Stimulated activated naive CD8-positive, alpha-beta T cell treated with anti-CD3 and anti-CD28 coated beads, Interleukin-15, Interleukin-2, amounts not matched to agents 100 ng/mL and 50 ng/mL, for 24 hours (primary cell): Measurements from ENCODE around the gene VPS39.

Experiments used
- H3K27ac Mint-ChIP-seq: one replicate; pipeline ENCODE4 v1.8.0; 2021; ENCODE audit warnings: mild to moderate bottlenecking, mixed read lengths
- H3K27me3 Mint-ChIP-seq: one replicate; pipeline ENCODE4 v1.8.0; 2021; ENCODE audit warnings: mixed read lengths
- H3K36me3 Mint-ChIP-seq: one replicate; pipeline ENCODE4 v1.8.0; 2021; ENCODE audit warnings: low read depth, mixed read lengths
- H3K4me1 Mint-ChIP-seq: one replicate; pipeline ENCODE4 v1.8.0; 2021; ENCODE audit warnings: low read depth, mixed read lengths
- H3K4me3 Mint-ChIP-seq: one replicate; pipeline ENCODE4 v1.8.0; 2021; ENCODE audit warnings: mild to moderate bottlenecking, mixed read lengths
- H3K9me3 Mint-ChIP-seq: one replicate; pipeline ENCODE4 v1.8.0; 2021; ENCODE audit warnings: mixed read lengths

VPS39 gene

GRCh38 chr15:42137461-42138261 is 70.4 kb downstream of the VPS39 start:
- Mint-ChIP-seq H3K27ac (no peak overlapping the region), H3K27me3 (peaks cover 3% of the 10 kb centered on the region), H3K9me3 (no peaks in the 10 kb centered on the region), H3K4me1 (no peaks in the 10 kb centered on the region), H3K36me3 (no peaks in the 10 kb centered on the region), H3K4me3 (no peak overlapping the region)

- Mint-ChIP-seq H3K4me1 (no peaks in the 10 kb centered on the region), H3K27ac (no peak overlapping the region), H3K9me3 (no peaks in the 10 kb centered on the region), H3K4me3 (no peak overlapping the region), H3K27me3 (peaks cover 3% of the 10 kb centered on the region), H3K36me3 (no peaks in the 10 kb centered on the region)
Observed at GRCh38 chr15:42136513-42136912, 71.6 kb downstream of the VPS39 start.

GRCh38 chr15:42135351-42135750 is 72.8 kb downstream of the VPS39 start:
- no peaks in the 10 kb centered on the region for H3K36me3 Mint-ChIP-seq

GRCh38 chr15:42134617-42135245 is 73.4 kb downstream of the VPS39 start:
- Mint-ChIP-seq H3K36me3 (no peaks in the 10 kb centered on the region), H3K27ac (no peak overlapping the region), H3K9me3 (no peaks in the 10 kb centered on the region), H3K4me3 (no peak overlapping the region), H3K27me3 (peaks cover 3% of the 10 kb centered on the region), H3K4me1 (no peaks in the 10 kb centered on the region)

More at GRCh38 chr15:42135351-42135750, 72.8 kb downstream of the VPS39 start:
- Mint-ChIP-seq H3K27me3 (peaks cover 3% of the 10 kb centered on the region), H3K9me3 (no peaks in the 10 kb centered on the region), H3K4me3 (no peak overlapping the region), H3K27ac (no peak overlapping the region), H3K4me1 (no peaks in the 10 kb centered on the region)

- Mint-ChIP-seq H3K27me3 (peaks cover 8% of the 10 kb centered on the region), H3K4me3 (no peak overlapping the region), H3K9me3 (no peaks in the 10 kb centered on the region), H3K4me1 (no peaks in the 10 kb centered on the region), H3K36me3 (no peaks in the 10 kb centered on the region), H3K27ac (no peak overlapping the region)
Observed at GRCh38 chr15:42133886-42134502, 74.1 kb downstream of the VPS39 start.

- Mint-ChIP-seq H3K9me3 (no peaks in the 10 kb centered on the region), H3K27ac (no peak overlapping the region), H3K27me3 (peaks cover 8% of the 10 kb centered on the region), H3K4me1 (no peaks in the 10 kb centered on the region), H3K4me3 (no peak overlapping the region), H3K36me3 (no peaks in the 10 kb centered on the region)
Observed at GRCh38 chr15:42133356-42133755, 74.7 kb downstream of the VPS39 start.

GRCh38 chr15:42131826-42132806 is 76.0 kb downstream of the VPS39 start:
- no peak overlapping the region for H3K4me3 Mint-ChIP-seq
- H3K36me3 Mint-ChIP-seq, result no peaks in the 10 kb centered on the region
- H3K4me1 Mint-ChIP-seq, result no peaks in the 10 kb centered on the region
- H3K9me3 Mint-ChIP-seq, result no peaks in the 10 kb centered on the region
- peaks cover 17% of the 10 kb centered on the region for H3K27me3 Mint-ChIP-seq
- no peak overlapping the region for H3K27ac Mint-ChIP-seq

GRCh38 chr15:42131006-42131405 is 77.1 kb downstream of the VPS39 start:
- Mint-ChIP-seq H3K36me3 (no peaks in the 10 kb centered on the region), H3K4me3 (no peak overlapping the region), H3K4me1 (no peaks in the 10 kb centered on the region), H3K27ac (no peak overlapping the region), H3K27me3 (peaks cover 17% of the 10 kb centered on the region), H3K9me3 (no peaks in the 10 kb centered on the region)

- no peak overlapping the region for H3K4me3 Mint-ChIP-seq
- H3K27me3 Mint-ChIP-seq, result peaks cover 17% of the 10 kb centered on the region
- no peaks in the 10 kb centered on the region for H3K4me1 Mint-ChIP-seq
- H3K36me3 Mint-ChIP-seq, result no peaks in the 10 kb centered on the region
- H3K9me3 Mint-ChIP-seq, result no peaks in the 10 kb centered on the region
- no peak overlapping the region for H3K27ac Mint-ChIP-seq
Observed at GRCh38 chr15:42130246-42130986, 77.7 kb downstream of the VPS39 start.

GRCh38 chr15:42129364-42129763 is 78.7 kb downstream of the VPS39 start:
- no peak overlapping the region for H3K27ac Mint-ChIP-seq
- no peaks in the 10 kb centered on the region for H3K9me3 Mint-ChIP-seq
- no peak overlapping the region for H3K4me3 Mint-ChIP-seq
- no peaks in the 10 kb centered on the region for H3K4me1 Mint-ChIP-seq
- no peaks in the 10 kb centered on the region for H3K36me3 Mint-ChIP-seq
- peaks cover 17% of the 10 kb centered on the region for H3K27me3 Mint-ChIP-seq

- Mint-ChIP-seq H3K36me3 (no peaks in the 10 kb centered on the region), H3K4me1 (no peaks in the 10 kb centered on the region), H3K27ac (no peak overlapping the region), H3K4me3 (no peak overlapping the region), H3K9me3 (no peaks in the 10 kb centered on the region), H3K27me3 (peaks cover 17% of the 10 kb centered on the region)
Observed at GRCh38 chr15:42128476-42128875, 79.6 kb downstream of the VPS39 start.

- no peaks in the 10 kb centered on the region for H3K36me3 Mint-ChIP-seq
- H3K4me1 Mint-ChIP-seq, result no peaks in the 10 kb centered on the region
- no peak overlapping the region for H3K4me3 Mint-ChIP-seq
- H3K27me3 Mint-ChIP-seq, result peaks cover 9% of the 10 kb centered on the region
- no peak overlapping the region for H3K27ac Mint-ChIP-seq
- no peaks in the 10 kb centered on the region for H3K9me3 Mint-ChIP-seq
Observed at GRCh38 chr15:42123546-42123945, 84.6 kb downstream of the VPS39 start.

GRCh38 chr15:42121682-42122081 is 86.4 kb downstream of the VPS39 start:
- Mint-ChIP-seq H3K27ac (no peak overlapping the region), H3K9me3 (no peaks in the 10 kb centered on the region), H3K4me1 (no peaks in the 10 kb centered on the region), H3K4me3 (no peak overlapping the region), H3K27me3 (no peaks in the 10 kb centered on the region), H3K36me3 (no peaks in the 10 kb centered on the region)

- Mint-ChIP-seq H3K36me3 (no peaks in the 10 kb centered on the region), H3K4me3 (no peak overlapping the region), H3K4me1 (no peaks in the 10 kb centered on the region), H3K27ac (no peak overlapping the region), H3K27me3 (peaks cover 4% of the 10 kb centered on the region), H3K9me3 (no peaks in the 10 kb centered on the region)
Observed at GRCh38 chr15:42121021-42121420, 87.1 kb downstream of the VPS39 start.
